HT1080 (cell line): Measurements from ENCODE around the gene PECR. TPM values are rescaled to one million over a fixed set of nuclear protein-coding genes. Genes with fewer than 3 reads are reported as not detected.

Experiments used
- DNase-seq: peaks from one replicate; pipeline ENCODE4 v3.0.0-alpha.2; 2015; ENCODE audit warnings: low read depth
- polyA plus RNA-seq, 2 experiments: library from polyadenylated mRNA; depleted of rRNA; stranded (reverse); fragments of >200 nt; gene quantifications; 2 replicates each; pipeline ENCODE4 v1.2.3, GENCODE V29; 2015
- total RNA-seq: library from RNA; depleted of rRNA; stranded (reverse); fragments of >200 nt; shearing (Covaris generic); gene quantifications from 2 replicates; pipeline ENCODE4 v1.2.3, GENCODE V29; 2014; rRNA removed

PECR gene
- 10.6 and 11.3 TPM in 2 replicates for total RNA-seq
- polyA plus RNA-seq (2015; cell fraction: cytosol; rRNA removed) = 13.0 and 13.9 TPM in 2 replicates
- 4.1 and 6.2 TPM in 2 replicates for polyA plus RNA-seq (2015; cell fraction: nucleus; rRNA removed)

- DNase-seq = peak; percentile 61
Observed at GRCh38 chr2:216081487-216082116, at the start of gene PECR, which contains the start of gene TMEM169. Gene PECR, minus strand, starts transcription at chr2:216081809. Its CDS starts 68 bp downstream, at chr2:216081741. Gene TMEM169, plus strand, starts transcription at chr2:216081919. Its CDS starts 14,045 bp downstream, at chr2:216095964.

GRCh38 chr2:216130346-216130971, 48.9 kb upstream of the PECR start:
- no peak for DNase-seq

- no peak for DNase-seq
Observed at GRCh38 chr2:216126943-216127342, 45.3 kb upstream of the PECR start.

GRCh38 chr2:216121255-216121654, 39.6 kb upstream of the PECR start:
- no peak for DNase-seq

GRCh38 chr2:216119986-216120385, 38.4 kb upstream of the PECR start:
- no peak for DNase-seq

DNA sequence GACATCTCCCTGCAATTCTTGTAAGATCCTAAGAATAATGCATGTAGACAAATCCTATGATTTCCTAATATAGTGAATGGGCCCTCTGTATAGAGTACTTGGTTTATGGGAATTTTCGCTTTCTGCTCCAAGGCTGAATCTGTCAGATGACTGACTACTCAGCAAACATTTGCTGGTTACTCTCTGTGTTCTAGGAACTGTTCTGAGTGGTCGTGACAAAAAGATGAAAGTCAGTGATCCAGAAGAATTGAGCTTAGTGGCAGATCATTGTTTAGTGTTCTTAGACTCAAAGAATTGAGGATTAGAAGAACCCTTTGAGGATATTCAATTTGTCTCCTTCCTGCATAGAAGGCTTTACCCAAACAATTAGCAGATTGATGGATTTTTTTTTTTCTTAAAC, 37.5 kb upstream of the PECR start:
- no peak for DNase-seq

- no peak for DNase-seq
Observed at GRCh38 chr2:216118474-216118873, 36.9 kb upstream of the PECR start.

DNA sequence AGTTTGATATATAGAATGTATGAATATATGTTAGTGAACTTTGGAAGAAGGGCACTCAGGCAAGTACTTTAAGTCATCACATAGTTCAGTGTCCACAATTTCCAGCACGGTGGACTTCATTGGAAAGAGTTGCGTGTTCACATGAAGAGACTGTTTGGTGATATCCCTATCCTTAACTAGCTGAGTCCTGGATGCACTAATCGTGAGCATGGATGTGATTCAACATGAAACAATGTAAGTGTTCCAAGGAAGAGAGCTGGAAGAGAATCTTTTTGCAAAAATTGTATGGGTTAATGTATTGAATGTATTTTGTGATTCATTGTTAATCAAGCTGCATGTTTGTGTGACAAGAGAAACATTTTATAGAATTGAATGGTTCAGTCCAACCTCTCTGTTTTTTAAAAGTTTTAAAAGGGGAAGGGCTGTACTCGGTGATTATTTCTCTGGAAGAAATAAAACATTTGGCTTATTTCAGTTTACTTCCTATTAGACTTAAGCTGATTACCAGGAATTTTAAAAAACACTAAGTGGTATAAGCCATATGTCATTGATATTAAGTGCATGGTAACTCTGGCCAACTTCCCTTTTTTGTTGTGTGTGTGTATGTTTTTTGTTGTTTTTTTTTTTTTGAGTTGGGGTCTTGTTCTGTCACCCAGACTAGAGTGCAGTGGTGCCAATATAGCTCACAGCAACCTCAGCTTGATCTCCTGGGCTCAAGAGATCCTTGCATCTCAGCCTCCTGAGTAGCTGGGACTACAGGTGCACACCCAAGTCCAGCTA, 36.1 kb upstream of the PECR start:
- DNase-seq = no peak

GRCh38 chr2:216116418-216116817, 34.8 kb upstream of the PECR start:
- DNase-seq = no peak

GRCh38 chr2:216114714-216115531, 33.3 kb upstream of the PECR start:
- DNase-seq = peak; percentile 95

GRCh38 chr2:216114382-216114713, 32.7 kb upstream of the PECR start:
- no peak for DNase-seq

DNA sequence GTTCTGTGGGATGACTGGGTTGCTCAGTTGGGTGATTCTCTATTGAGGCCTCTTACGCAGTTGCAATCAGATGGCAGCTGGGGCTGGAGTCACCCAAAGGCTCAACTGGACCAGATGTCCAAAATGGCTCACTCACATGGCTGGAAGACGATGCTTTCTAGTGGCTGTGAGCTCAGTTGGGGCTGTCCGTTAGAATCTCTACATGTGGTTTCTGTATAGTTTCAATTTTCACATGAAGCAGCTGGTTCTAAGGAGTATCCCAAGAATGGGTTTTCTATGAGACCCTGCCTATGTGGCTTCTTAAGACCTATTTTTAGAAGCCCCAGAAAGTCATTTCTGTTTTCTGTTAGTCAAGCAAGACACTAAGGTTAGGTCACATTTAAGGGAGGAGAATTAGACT, 32.0 kb upstream of the PECR start:
- DNase-seq = no peak

DNA sequence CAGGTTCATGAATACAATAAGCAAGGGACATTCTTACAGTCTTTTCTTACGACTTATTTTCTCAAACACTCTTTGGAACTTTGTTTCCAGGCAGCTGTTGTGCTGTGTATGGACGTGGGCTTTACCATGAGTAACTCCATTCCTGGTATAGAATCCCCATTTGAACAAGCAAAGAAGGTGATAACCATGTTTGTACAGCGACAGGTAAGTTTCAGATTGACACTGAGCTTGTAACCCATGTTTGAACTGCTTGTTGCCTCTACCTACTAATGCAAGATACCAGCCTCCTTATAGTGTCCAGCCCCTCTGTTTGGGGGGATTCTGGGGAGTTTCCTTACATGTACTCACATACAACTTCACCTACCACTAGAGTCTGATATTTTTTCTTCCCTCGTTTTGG, 31.3 kb upstream of the PECR start:
- no peak for DNase-seq

DNA sequence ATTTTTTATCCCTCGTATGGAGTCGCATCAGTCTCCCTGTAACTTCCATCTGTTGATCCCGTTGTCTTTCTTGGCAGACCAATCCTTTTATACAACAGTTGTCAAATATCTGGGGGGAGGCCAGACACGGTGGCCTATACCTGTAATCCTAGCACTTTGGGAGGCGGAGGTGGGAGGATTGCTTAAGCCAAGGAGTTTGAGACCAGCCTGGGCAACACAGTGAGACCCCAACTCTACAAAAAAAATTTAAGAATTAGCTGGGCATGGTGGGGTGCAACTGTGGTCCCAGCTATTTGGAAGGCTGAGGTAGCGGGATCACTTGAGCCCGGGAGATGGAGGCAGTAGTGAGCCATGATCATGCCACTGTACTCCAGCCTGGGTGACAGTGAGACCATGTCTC, 29.5 kb upstream of the PECR start:
- no peak for DNase-seq

DNA sequence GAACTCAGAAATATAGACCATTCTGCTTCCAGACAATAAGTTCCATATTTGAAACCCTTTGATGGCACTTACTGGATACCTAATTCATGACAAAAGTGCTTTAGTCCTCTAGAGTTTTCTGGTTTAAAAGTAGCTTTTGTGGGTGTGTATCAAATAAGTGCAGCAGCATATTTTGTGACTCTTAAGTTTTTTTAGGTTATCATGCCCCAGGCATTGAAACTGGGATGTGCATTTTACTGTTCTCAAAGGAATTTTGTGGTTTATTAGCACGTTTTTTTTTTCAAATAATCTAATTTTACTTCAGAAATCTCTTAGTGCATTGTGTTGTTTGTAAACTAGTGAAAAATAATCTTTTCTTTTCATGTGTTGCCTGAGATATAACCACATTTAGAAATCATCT, 29.0 kb upstream of the PECR start:
- no peak for DNase-seq

- peak; percentile 41 for DNase-seq
Observed at GRCh38 chr2:216109962-216110614, 28.5 kb upstream of the PECR start.

DNA sequence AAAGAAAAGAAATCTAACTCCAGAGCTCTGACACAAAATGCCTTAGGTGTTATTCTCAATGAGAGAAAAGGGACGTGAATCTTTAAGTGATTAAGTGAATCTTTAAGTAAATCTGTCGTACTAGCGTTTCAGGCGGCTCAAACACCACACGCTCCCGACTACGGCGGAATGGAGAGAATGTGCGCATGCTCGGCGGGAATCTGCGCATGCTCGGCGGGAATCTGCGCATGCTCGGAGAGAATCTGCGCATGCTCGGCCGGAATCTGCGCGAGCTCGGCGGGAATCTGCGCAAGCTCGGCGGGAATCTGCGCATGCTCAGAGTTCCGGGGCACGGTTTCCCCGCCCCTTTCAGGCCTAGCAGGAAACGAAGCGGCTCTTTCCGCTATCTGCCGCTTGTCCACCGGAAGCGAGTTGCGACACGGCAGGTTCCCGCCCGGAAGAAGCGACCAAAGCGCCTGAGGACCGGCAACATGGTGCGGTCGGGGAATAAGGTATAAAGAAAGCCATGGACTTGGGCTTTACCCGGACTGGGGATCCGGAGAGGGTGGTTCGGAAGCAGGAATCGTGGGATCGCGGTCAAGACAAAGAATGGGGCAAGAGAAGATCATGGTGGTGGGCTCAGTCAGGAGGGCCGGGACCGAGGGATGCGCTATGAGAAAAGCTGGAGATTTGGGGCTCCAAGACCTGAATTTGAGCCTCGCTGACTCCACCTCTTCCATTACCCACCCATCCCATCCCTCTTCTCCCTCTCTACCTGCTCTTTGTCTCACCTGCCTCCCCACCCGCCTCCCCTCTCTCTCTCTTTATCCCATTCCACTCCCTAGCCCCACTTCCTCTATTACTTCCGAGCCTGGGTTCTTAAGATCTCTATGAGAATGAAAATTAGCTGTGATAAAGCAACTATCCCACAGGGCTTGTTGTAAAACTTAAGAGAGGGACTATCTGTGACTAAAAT, 27.6 kb upstream of the PECR start, which contains the start of gene XRCC5:
TSS of gene XRCC5 (plus strand) at position 382 of the 955 bp plus-strand sequence. CDS start at position 471, 89 bp downstream.
- peak; percentile 97 for DNase-seq

DNA sequence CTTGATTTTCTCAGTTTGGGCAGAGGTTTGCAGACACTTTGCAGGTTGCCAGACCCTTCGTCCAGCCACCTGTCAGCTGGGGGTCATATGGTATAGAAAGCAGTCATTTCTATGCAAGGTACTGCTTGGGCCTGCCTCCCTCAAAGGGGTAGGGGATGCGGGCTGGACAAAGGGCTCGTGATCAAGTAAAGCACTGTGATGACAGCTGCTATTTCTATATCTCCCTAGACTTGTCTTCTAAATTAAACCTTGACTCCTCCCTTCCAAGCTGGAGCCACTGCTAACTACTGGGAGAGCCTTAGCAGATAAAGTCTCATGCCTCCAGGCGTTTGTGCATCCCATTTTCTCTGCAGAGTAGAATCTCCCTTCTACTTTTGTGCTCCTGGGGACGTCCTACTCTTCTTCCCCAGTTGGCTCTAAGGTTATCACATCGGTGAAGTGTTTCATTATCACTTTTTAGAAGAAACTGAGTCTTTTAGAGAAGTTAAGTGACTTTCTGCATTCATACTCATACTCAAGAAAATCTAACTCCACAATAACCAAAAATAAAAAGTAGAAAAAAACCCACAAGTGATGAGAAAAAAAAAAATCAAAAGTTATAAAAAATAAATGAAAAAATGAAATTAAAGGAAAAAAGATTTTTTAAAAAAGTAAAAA, 26.8 kb upstream of the PECR start:
- DNase-seq = no peak

GRCh38 chr2:216107760-216108159, 26.2 kb upstream of the PECR start:
- no peak for DNase-seq
